ENCODE results near the gene FCRL6.

The FCRL6 gene

GRCh38 chr1:159802111-159802510 lies at the start of gene FCRL6:
TSS of gene FCRL6 (plus strand) at chr1:159802360. CDS start at chr1:159802425, 65 bp downstream.
- DNase-seq = no peak

GRCh38 chr1:159753386-159753785 lies 48.8 kb upstream of the FCRL6 start:
- no peak for DNase-seq

DNA sequence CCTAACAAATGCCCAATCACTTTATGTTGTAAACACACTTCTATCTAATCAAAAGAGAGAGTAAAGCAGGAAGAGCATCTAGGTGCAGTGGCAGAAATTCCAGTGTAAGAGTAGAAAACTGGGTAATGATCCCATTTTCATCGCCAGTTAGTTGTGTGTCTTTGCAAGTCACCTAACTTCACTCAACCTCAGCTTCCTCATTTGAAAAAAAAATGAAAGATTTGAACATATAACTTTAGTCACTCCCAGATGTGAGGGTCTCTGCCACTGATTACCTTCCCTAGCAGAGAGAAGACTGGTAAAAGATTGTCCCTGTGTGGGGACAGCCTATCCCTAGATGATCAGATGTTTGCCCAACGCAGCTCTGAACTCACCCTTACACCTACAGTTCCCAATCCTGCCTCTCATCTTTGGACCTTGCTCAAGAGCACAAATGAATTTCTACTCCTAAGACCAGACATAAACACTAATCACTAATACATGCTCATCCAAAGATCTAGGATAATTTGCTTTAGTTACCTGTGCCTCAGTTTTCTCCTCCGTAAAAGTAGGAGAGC lies 46.6 kb upstream of the FCRL6 start:
- no peak for DNase-seq

- no peak for DNase-seq
Observed at GRCh38 chr1:159756397-159756796, 45.8 kb upstream of the FCRL6 start.

DNA sequence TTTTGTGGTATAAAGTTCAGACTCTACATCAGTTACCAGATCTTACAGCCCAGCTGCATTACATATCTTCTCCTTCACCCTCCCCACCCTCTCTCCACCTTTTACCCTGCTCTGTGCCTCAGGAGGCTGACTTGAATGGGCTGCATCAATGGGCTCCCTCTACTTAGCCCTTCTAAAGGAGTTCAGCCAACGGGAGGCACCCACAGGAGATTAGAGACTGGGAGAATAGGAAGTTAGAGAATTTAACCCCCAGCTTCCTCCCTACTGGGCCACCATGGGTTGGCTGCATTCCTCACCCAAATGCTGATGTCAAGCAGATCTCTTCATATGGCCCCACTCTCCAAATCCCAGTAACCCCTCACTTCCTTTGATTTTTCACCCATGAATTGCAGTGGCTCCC lies 38.5 kb upstream of the FCRL6 start:
- no peak for DNase-seq

DNA sequence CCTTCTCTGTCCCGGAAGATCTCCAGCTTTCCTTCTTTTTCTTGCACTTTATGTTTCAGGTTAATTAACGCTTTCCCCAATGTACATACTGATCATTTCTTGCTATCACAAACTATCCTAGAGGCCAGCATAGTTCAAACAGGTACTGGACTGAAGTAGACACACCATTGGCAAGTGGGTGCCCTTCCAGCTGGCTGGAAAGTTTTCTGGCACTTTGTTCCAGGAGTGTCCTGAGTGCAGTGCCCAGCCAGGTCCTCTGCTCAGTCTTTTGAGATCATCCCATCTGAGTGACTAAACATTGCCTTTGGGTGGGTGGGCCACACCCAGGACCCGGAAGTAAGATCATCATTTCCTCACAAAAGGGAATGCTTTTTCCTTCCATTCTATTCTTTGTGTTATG lies 36.4 kb upstream of the FCRL6 start:
- DNase-seq = no peak

DNA sequence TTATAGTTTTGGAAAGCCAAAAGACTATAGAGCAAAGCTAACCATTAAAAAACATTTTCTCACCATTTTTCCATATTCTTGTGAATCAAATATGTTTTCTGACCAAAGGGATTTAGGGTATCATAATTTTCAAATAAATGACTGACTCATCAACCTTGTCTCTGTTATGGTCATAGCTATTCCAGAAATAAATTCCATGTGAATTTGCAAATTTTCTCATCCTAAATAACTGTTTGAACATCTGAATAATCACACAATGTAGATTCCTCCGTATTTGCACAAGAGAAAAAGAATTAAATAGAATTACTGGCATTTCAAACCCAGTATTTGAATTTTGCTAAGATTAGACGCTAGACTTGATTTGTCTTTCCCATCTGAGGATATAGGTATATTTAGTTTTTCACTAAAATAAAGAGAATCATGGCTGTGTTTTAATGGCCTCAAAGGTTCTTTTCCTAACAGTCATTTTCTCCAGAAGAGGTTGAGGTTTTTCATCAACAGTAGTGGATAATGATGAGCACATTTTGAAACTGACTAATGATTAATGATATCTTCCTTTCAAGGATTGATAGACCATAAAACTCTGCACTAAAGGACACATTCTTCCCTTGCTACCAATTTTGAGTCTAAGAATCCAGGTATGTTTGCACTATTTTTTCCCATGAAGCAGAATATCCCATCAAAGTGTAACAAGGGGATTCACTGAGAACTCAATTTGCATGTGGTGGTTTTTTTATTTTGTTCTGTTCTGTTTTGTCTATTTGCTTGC lies 30.8 kb upstream of the FCRL6 start:
- DNase-seq = no peak

DNA sequence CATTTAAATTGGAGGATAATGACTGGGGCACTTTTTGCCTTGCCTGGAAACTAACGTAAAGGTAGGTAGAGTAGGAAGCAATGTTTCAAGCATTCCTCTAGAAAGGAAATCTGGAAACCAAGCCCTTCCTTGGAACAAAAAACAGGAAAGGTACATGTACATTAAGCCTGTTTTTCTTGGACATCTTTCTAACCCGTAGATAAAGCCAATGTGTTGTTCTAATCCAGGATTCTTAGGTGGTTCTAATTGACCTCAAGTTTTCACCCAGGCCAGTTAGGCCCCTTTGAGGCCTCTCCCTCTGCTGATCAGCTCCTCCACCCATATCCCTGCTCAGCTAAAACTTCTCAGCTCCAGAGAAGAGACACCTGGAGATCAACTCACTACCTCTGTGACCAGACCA lies 27.7 kb upstream of the FCRL6 start:
- DNase-seq = no peak

DNA sequence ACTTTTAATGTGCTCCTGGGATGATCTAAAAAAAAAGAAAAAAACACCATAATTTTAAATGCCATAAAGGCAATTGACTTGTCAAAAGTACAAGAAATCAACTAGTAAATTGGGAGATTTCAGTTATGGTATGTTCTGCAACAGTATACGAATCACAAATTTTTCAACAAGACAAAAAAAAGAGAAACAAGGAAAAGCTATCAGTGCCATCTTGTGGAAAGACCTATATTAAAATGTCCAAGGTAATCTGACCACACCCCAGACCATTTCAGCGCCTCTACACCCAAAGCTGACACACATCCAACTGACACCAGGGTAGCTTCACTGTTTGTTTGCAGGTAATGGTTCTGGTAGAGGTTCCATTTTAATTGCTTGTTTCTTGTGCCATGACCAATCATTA lies 26.4 kb upstream of the FCRL6 start:
- DNase-seq = no peak

DNA sequence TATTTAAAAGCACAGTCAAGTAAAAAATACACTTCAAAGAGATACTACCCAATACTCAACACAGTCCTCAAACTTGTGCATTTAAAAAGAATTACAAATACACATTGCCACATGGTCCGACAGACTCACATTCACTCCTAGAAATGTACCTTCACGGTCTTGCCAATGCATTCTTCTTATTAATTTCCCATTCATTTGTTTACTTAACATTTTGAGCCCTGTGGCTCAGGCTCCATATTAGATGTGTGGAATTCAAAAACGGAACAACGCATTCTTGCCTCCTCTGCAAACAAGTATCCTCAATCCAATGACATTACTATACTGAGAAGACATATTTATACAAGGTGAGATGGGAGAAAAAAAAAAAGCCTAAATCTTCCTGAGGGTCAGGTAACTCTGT lies 23.9 kb upstream of the FCRL6 start:
- no peak for DNase-seq

- DNase-seq = no peak
Observed at GRCh38 chr1:159779403-159779851, 22.7 kb upstream of the FCRL6 start.

DNA sequence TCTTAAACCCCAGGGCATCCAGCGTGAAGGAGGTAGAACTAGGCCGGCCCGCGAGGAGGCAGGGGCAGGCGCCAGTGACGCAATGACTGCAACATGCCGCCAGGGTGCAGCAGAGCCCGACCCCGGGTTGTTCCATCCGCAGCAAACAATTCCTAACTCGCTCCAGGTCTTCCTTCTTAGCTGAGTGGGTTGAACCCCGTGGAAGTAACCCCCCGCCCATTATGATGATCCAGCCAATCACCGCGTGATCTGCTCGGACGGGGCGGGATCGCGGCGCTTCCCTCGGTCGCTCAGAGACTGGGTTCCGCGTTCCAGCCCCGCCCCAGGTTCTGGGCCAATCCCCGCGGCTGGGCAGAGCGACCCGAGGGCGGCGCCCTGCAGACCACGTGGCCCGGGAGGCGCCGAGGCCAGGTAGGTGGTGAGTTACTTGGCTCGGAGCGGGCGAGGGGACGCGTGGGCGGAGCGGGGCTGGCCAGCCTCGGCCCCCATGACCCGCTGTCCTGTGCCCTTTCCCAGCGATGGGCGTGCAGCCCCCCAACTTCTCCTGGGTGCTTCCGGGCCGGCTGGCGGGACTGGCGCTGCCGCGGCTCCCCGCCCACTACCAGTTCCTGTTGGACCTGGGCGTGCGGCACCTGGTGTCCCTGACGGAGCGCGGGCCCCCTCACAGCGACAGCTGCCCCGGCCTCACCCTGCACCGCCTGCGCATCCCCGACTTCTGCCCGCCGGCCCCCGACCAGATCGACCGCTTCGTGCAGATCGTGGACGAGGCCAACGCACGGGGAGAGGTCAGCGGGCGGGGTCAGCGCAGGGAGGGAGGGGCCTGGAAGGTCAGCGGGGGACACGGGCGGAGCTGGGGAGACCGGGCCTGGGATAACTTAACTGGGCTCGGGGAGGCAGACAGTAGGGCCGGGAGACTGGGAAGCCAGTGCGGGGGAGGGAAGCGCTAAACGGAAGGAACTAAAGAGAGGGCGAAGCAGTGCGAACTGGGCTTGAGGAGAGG lies 21.3 kb upstream of the FCRL6 start, which contains the start of gene DUSP23:
Gene DUSP23 (plus strand): TSS at position 380 of the 1,000 bp plus-strand sequence. CDS start 139 bp downstream, at position 519.
- peak; percentile 96 to 98 for DNase-seq

DNA sequence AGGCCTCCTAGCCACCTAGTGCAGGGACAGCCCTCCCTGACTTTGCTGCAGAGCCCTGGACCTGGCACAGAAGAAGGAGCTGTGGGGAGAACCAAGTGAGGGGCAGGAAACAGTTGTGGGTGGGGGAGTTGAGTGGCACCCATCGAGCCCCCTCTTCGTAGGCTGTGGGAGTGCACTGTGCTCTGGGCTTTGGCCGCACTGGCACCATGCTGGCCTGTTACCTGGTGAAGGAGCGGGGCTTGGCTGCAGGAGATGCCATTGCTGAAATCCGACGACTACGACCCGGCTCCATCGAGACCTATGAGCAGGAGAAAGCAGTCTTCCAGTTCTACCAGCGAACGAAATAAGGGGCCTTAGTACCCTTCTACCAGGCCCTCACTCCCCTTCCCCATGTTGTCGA lies 20.2 kb upstream of the FCRL6 start:
- no peak for DNase-seq

DNA sequence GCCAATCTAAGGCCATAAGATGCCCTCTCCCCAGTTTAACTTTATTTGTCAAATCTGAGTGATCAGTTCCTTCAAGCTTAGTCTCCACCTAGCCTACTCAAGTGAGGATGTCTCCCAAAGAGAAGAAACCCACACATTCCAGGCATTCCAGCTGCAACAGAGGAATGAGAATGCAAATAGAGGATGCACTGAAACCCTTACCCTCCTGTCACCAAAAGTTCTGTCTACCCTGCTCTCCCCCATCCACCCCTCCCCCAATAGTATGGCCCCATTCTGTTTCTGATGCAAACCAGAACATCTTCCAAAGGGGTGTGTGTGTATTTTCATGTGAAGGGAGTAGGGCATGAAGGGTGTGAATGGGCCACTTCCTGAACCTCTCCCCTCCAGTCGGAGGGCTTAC lies 18.4 kb upstream of the FCRL6 start:
- DNase-seq = no peak

- no peak for DNase-seq
Observed at GRCh38 chr1:159786465-159786864, 15.7 kb upstream of the FCRL6 start.

DNA sequence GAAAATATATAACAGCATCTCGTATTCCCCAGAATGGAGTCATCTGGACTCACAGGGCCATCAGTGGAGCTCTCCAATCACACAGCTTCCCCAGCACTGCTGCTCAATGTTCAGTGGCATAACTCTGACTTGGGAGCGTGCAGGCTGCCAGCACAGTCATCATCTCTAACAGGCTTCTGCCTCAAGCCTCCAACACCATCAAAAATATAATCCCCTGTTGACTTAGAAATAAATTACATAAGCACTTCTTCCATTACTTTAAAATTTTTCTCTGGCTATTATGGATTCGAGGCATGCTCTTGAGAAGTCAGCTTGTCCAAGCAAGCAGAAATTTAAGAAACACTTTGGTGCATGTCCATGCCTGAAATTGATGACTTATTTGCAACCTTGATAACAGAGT lies 15.2 kb upstream of the FCRL6 start:
- DNase-seq = no peak

DNA sequence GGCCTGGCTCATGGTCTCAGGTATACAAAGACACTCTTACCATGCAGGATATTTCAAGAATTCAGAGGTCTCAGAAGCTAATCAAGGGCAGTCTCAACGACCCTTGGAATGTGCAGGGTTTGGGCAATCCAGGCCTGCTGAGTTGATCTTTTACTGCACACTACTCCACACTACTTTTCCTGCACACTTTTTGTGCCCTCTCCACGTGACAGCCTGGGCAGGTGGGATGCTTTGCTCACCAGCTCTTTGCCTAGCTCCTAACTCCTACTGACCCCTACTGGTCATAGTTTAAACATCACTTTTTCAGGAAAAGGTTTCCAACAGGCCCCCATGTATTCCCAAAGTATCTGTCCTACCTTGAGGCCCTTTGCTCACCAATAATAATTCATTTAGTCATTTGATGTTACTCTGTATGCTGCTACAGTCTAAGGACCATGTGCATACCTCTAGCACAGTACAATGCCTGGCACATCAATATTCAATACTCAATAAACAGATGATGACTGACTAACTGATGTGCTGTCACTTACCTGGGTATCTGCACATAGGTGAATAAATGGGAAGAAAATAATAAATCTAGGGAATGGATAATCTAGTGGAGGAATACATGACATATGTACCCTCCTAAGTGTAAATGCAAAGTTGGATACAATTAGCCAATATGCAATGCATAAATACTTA lies 11.8 kb upstream of the FCRL6 start:
- peak in 1 of 2 experiments; percentile 23 for DNase-seq

DNA sequence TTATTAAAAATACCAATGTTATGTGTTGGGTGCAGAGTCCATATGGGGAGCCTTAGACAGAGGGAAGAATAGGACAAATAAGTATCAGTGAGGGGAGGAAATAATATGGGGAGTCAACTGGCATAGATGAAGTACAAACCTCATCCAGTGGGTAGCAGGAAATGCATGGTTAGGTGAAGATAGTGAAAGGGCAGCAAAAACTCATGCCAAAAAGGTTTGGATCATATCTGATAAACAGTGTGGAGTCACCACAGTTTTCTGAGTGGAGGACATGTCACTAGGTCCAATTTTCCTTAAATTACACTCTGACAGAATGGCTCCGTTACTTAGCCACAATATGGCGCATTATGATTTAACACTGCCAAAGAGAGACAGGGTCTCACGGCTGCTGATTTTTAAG lies 11.1 kb upstream of the FCRL6 start:
- no peak for DNase-seq

DNA sequence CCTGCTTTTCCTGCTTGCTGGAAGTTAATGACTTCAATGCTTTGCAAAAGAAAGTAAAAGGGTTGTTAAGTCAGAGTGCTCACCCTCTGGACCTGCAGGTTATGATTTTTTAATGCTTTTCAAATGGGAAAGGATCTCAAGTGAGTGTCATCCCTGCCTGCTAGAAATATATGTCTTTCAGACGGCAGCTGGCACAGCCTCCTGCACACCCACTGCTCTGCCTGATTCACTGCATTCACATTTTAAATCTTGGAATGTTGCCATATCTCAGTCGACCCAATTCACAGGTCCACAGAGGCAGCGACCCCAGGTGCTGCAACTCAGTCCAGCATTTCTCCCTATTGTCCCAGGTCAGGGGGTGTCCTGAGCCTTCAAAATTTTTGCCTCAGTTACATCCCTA lies 10.7 kb upstream of the FCRL6 start:
- DNase-seq = no peak

DNA sequence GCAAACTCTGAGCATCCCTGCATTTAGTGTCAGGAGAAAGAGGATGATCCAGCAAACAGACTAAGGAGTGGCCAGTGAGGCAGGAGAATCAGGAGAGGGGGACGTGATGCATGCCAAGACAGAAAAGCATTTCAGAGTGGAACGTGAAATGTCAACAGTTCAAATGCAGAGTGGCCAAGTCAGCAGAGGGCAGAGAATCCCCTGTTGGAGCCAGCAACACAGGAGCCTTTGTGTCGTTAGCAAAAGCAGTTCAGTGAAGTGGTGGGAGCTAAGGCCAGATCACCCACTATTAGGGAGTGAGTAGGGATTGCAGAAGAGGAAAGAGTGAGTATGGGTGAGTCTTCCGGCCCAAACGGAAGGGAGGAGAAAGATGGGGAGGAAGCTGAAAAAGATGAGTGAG lies 6.6 kb upstream of the FCRL6 start:
- no peak for DNase-seq

GRCh38 chr1:159798893-159799292 lies 3.3 kb upstream of the FCRL6 start:
- peak; percentile 46 to 52 for DNase-seq

GRCh38 chr1:159799446-159799985 lies 2.6 kb upstream of the FCRL6 start:
- DNase-seq = no peak

Measured in activated T-cell treated with anti-CD3 and anti-CD28 coated beads, Interleukin-2, amount 50 U/mL, for 48 hours (primary cell).